H1 (cell line): ENCODE measurements around the gene GATB. TPM values are rescaled to one million over a fixed set of nuclear protein-coding genes. Genes with fewer than 3 reads are reported as not detected.

Experiments
- GTF2F1 ChIP-seq: IDR thresholded peaks from 2 replicates; pipeline ENCODE4 v1.6.1; 2012; ENCODE audit warnings: low read depth, low read length, improper control_type of control experiment, borderline replicate concordance
- RAD21 ChIP-seq, 2 experiments: IDR thresholded peaks in 1 of 2; conservative IDR thresholded peaks in 1 of 2; 2 replicates each; pipeline ENCODE4 v1.6.1; 2011; ENCODE audit warnings: low read depth in 2 of 2, low read length in 2 of 2, improper control_type of control experiment in 1 of 2, inconsistent platforms in 1 of 2, mild to moderate bottlenecking in 1 of 2, moderate library complexity in 1 of 2
- polyA plus RNA-seq, 7 experiments: library from polyadenylated mRNA; depleted of rRNA in 3 of 7; stranded (reverse) in 5 of 7; unstranded in 2 of 7; fragments of >200 nt in 5 of 7; fragments of 200-250 nt in 2 of 7; gene quantifications; 1 replicate in 5 of 7; 2 replicates in 1 of 7; 4 replicates in 1 of 7; pipeline versions ENCODE4 v1.2.1 to v1.2.3, GENCODE V29; 2011 to 2013; ENCODE audit warnings: missing spikeins in 2 of 7, mixed read lengths in 2 of 7
- total RNA-seq: library from RNA; stranded (reverse); fragmentation: NEBNext Ultra II Directional; extraction: Animal tissue kit (Norgen Biotek cat#: 25700); gene quantifications from 2 replicates; pipeline ENCODE4 v1.2.1, GENCODE V29; 2021

The GATB gene
- total and polyA plus RNA-seq, 2 of the 8 experiments (the other 6 are each of a cell fraction or from before 2014, with no cell fraction given) = 15.3 to 18.0 TPM

GRCh38 chr4:151631349-151631748, 129.5 kb downstream of the GATB start (continued):
- no peak for TF ChIP-seq GTF2F1
- no peak for TF ChIP-seq RAD21 (IDR thresholded peaks at IDR 0.05 in 1 of 2, conservative IDR thresholded peaks at IDR 0.05 in 1 of 2; ENCODE audit: low read depth in 2 of 2, low read length in 2 of 2)
- TF ChIP-seq, all 59 proteins: peak for 0
